Stimulated activated CD4-positive, alpha-beta T cell treated with anti-CD3 and anti-CD28 coated beads, Interleukin-2, amount 100 ng/mL, for 48 hours (primary cell): ENCODE measurements around the gene CARHSP1.

Source experiments
- DNase-seq, 2 donors: peaks; one replicate each; pipeline ENCODE4 v3.0.0-alpha.2; 2020

Gene CARHSP1

DNA sequence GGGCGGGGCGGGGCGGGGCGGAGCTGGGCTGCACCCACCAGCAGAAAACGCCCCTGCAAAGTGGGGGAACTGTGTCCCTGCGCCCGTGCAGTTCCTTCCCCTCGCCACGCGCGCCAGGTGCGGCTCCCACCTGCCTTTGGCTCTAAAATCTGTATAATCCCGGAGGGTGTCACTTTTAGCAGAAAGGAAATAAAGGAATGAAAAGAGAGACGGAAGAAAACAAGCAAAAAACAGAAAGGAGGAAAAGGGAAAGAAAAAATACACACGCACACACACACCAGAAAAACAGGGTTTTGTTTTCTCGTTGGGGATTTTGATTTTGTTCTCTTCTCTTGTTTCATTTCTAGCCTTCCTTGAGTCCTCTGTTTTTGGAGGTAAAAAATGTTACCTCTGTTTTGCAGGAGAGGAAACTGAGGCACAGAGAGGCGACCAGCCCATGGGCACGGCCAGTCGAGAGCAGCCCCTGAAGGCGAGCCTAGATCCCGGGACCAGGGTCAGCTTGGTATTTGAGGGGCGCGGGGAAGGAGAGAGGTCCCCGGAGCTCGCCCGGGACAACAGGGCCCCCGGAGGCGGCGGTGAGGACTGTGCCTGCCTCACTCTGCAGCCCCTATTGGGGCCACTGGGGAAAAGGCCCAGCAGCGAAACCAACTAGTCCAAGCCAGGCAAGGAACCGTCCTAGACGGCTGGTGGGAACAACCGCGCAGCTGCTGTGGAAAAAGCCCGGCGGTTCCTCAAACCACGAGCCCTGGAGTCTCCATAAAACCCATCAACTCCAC is 594 bp upstream of the CARHSP1 start:
- DNase-seq = no peak

DNA sequence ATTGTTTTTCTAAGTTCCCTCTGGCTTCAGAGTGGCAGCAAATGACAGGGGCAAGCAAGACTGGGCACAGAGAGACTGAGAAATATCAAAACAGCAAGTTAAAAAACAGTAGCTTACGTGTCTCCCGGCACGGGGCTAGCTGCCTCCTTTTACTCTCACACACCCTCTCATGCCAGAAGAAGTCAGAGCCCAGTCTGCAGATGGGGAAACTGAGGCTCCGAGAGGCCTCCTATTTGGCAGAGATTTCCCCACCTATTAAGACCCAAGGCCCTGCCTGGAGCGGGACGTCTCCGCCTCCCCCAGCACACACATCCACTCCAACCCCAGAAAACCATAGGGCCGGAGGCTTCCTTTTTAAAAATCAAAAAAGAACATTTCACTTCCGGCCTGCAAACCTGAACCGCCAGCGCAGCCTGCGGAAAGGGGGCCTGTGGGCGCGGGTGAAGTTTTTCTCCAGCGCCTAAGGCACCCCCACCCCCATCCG is 832 bp downstream of the CARHSP1 start:
- DNase-seq = no peak

DNA sequence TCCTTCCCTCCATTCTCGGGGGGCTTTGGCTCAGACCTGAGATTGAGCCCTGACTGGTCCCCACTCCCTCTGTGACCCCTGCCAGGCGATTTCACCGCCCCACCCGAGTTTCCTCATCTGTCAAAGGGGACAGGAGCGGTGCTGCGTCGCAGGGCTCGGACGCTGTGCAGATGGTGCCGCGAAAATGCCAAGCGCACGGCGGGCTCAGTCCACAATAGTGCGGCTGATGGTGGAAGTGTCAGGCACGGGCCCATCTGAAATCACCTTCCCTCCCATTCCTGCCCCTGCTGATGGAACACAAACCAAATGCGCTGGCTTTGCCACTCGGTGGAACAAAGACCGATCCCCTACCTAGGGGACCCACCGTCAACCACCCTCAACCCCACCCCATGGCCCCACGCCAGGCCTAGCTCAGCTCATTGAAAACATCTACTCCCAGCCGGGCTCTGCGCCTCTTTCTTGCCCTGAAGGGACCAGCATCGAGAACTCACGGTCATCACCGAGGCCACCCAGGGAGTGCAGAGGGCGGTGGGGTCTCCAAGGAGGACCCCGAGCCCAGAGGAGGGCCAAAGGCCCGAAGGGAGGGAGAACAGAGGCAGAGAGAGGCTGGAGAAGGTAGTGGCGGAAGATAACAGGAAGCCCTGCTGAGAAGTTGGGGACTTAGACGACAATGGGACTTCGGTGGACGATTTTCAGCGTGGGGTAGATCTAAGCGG is 1.4 kb downstream of the CARHSP1 start:
- no peak for DNase-seq

DNA sequence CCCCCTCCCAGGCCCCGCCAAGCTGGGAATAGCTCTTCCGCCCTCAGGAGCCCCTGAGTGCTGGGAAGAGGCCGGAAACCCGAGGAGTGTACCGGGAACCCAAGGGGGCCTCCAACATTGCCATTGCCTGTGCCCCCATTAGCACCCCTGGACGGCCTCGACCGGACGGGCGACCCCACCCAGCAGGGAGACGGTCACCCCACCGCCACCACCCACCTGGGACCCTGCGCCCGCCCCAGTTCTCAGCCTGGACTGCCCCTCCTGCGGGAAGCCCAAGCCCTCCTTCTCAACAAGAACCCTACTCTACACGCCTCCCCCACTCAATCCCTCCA is 2.0 kb downstream of the CARHSP1 start:
- no peak for DNase-seq

DNA sequence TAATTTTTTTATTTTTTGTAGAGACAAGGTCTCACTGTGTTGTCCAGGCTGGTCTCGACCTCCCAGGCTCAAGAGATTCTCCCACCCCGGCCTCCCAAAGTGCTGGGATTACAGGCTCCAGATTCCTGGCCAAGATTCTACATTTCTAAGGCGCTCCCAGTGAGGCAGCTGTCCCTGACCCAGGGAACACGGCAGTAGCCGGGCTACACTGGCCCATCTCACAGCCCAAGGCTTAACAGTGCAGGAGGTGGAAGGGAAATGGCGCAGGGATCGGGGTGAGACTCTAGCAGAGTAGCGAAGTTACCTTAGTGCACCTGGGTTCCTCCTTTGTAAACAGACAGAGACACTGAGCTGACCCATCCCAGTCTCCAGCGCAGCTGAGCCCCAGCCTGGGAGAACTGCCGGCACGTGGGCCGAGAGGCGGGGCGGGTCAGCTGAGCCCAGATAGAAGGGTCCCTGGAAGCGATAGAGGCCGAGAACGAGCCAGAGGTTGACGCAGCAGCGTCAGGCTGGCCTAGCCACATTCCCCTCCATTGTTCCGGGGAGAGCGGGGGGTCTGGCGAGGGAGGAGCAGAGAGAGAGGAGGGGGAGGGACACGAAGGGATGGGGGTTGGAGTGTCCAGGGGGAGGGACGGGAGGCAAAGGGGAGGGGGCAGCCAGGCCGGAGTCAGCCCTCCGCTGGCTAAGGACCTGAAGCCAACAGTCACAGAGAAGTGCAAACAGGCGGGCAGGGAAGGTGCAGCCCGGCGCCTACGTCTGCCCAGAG is 2.5 kb downstream of the CARHSP1 start:
- no peak for DNase-seq

DNA sequence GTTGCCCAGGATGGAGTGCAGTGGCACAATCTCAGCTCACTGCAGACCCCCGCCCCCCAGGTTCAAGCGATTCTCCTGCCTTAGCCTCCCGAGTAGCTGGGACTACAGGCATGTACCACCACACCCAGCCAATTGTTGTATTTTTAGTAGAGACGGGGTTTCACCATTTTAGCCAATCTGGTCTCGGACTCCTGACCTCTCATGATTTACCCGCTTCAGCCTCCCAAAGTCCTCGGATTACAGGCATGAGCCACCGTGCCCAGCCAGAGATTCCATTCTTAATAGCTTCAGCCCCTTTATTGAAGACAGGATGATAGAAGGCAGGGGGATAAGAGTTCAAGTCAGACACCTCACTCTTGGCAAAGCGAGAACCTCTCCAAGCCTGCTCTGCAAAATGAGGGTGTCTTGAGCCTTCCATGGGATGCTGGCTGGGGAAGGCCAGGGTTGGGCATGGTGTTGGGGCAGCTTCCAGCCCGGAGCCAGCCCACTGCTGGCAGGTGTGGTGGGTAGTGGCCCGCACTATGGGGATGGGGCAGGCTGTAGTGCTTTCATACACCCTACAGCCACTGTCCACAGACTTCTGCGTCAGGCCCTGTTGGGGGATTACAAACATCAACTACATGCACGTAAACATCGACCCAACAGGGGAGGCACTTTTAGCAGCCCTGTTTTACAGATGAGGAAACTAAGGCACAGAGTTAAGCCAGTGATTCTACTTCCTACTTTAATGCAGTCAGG is 3.5 kb downstream of the CARHSP1 start:
- DNase-seq = no peak

DNA sequence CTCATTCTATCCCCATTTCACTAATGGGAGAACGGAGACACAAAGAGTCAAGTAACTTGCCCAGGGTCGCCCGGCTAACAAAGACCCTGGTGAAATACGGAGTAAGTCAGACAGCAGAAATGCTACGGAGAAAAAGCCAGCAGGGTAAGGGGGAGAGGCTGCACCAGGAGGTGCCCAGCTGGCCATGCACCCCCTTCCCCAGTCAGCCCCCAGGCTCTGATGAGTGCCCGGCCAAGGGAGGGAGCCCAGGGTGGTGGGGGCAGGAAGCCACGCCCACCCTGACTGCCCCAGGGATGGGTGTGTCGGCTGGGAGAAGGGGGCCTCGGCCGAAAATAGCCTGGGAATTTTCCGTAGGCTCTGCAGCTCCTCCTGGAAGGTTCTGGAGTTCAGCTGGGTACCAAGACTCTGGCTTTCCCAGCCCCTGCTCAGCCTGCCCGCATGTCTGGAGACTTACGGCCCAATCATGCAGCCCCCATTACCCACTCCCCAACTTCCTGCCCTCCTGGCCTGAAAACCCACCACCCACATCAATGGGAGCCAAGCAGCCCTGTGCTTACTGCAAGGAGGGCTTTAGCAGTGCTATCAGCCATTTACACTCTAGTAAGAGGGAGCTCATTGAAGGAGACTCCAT is 4.2 kb downstream of the CARHSP1 start:
- DNase-seq = no peak

DNA sequence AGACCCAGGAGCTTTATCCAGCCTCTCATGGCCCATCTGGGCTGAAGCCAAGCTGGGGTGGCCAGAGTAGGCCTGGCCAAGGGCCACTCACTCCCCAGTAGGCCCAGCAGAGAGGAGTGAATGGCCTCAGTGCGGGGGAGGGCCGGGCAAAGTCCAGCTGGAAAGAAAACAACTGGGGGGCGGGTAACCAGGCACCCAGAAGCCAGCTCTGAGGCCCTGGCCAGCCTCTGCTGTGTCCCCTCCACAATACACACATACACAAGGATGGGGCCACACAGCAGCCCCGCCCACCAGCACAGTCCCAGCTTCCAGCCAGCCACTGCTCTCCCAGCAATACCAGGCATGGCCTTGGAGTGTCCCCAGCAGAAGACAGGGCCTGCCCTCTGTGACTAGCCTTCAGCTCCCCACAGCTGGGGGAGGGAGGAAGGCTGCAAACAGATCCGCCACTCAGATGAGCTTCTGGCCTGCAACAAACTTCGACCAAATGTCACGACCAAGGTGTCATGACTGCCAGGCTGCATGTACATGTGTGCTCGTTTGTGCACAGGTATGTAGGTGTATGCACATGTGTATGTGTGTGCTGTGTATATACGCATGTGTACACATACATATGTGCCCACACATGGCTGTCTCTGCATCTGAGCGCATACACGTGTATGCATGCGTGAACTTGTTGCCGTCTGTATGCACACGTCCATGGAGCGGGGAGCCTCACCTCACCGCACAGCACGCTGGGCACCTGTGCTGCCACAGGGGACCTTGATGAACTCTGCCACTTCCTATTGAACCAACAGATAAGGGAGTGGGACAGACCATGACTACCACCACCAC is 5.0 kb downstream of the CARHSP1 start:
- DNase-seq = no peak

DNA sequence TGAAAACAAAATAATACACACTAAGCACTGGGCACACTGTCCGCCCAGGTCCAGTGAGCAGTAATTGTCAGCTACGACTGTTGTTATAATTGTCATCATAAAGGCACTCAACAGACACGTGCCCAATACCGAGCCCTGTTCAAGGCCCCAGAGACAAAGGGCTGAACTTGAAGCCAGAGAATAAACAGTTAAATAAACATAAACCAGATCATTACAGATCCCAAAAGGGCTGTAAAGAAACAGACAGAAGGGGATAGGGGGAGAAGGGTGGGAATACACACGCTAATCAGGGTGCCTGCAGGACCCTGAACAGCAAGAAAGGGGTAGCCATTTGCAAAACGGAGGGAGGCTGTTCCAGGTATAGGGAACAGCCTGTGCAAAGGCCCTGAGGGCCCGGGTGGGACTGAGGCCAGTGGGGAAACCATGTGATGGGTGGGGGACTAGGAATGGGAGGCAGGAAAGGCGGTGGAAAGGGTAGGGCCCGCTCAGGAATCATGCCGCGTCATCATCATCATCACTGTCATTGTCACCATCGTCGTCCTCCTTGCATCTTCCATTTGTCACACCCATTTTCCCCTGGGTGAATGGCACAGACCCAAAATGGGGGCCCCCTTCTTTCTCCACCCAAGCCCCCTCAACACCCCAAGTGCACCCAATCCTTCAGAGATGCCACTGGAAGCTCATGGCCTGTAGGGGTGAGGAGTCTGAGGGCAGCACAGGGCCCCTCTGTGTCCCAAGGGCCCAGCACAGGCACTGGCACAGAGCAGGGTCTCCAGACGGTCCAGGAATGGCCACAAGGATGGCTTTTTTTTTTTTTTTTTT is 6.3 kb downstream of the CARHSP1 start:
- no peak for DNase-seq

DNA sequence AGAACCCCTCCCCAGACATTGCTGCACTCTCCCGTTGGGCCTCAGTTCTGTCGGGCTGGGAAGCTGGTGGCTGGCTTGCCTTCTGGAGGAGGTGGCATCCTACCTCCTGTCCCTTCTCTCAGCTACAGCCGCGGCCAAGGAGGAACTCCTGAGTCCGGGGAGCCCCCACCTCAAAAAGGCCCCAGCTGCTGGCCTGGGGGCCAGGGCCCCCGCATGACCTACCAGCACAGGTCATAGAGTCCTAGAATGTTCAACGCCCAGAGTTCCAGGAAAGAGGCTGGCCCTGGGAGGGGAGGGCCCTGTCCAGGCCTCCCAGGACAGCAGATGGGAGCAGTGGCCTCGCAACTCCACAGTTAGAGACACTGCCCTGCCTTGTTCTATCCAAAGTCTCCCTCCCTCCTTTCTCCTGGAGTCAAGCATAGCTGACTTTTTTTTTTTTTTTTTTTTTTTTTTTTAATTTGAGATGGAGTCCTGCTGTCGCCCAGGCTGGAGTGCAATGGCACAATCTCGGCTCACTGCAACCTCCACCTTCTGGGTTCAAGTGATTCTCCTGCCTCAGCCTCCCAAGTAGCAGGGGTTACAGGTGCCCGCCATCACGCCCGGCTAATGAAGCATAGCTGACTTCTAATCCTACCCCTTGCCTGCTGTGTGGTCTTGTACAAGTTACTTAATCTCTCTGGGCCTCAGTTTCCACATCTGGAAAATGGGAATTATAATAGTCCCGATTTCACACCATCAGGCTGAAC is 7.1 kb downstream of the CARHSP1 start:
- DNase-seq = no peak

DNA sequence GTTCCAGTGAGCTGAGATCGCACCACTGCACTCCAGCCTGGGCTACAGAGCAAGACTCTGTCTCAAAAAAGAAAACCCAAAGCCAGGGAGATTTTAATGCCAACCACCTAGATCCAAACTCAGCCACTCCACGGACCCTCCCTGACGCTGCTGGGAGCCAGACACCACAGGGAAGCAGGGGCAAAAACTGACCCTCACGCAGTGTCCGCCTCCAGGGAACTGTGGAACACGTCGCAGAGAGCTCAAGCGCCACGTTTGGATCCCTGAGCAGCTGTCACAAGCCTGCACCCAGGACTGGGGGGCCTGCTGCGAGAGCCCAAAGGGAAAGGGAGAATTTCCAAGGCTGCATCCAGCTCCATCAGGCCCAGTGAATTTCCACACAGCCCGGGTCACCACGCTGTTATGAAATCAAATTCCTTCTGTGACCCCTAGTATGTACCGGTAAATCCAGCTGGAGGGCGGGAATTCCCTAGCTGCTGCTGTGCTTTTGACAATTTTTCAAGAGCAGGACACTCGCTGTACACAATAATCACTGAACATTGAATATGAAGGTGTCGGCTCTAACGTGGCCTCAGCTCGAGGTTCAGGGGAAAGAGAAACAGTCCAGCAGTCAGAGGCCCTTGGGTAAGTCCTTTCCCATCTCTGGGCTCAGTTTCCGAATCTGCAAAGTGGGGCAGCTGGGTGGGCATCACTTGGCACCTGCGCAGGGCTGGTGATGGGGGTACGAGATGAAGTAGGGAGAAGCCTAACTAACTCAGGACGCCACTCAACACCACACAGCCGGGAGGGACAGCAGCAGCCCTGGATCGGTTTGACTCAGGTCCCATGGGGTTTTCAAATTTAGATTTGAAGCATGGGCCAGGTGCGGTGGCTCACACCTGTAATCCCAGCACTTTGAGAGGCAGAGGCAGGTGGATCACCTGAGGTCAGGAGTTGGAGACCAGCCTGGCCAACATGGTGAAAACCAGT is 8.6 kb downstream of the CARHSP1 start:
- DNase-seq = no peak

DNA sequence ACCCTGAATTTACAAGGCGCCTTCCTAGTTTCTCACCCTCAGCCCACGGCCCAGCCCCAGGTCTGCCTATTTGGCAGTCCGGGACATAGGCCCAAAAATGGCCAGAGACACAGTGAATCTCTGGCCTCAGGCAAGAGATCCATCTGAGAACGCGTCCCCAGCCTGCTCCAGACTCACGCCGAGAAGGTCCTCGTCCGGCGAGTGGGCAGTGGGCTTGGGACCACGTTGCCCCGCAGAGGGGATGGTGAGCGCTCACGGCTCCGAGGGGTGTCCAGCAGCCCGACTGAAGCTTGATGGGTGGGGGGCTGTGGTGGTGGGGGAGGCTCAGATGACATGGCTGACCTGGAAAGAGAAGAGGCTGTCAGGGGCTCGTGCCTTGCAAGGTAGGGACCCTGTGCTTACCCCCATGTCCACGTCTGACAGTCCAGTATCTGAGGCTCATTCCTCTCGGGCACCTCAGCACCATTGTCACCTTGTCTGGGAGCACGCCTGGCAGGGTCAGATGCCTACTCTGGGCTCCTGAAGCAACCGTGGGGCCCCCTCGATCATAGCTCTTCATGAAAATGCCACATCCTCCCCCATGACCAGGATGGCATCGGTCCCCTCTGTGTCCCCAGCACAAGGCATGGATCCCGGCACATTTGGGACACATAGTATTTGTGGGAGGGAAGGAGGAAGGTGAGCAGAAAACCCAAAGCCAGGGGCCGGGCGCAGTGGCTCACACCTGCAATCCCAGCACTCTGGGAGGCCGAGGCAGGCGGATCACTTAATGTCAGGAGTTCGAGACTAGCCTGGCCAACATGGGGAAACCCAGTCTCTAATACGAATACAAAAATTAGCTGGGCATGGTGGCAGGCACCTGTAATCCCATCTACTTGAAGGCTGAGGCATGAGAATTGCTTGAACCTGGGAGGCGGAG is 9.6 kb downstream of the CARHSP1 start:
- no peak for DNase-seq

DNA sequence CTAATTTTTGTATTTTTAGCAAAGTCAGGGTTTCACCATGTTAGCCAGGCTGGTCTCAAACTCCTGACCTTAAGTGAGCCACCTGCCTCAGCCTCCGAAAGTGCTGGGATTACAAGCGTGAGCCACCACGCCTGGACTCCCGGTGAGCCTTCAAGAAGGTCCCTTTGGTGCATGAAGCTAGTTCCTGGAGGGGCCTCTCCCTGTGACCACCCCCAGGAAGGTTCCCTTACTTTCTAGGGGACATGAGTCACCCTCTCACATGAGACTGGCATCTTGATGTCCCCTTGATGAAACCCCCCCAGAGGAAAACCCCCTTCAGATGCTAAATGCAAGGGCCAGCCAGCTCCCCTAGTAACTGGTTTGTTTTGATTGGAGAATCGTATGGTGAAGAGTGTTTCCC is 12.8 kb downstream of the CARHSP1 start:
- DNase-seq = no peak

DNA sequence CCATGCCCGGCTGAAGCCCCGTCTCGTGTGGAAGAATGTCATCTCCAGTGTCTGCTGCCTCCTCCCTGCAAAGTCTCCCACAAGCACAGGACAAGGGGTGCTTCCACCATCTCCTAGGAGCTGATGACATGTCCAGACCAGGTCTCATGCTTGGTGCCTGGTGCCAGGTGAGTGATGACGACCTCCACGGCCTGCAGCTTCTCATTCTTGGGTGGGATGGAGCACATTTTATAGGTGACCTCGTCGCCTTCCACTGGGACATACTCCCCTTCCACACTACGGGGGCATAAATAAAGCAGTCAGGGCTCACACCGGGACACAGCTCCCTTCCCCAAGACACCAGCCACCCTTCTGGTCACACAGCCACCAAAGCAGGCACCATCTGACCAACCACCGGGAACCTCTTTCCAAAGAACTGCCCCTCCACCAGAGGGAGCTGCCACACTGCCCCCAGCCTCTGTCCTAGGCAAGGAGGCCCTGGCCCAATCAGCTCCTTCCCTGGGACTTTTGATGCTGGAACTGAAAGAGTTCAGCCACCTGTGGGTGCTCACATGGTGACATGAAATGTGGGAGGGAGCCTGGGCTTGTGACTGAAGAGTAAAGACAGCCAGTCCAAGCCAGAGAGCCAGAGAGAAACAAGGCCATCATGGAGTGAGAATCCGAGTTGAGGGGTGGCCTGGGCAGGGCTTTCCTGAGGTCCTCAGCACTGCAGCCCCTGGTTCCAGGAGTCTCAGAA is 13.6 kb downstream of the CARHSP1 start:
- no peak for DNase-seq

DNA sequence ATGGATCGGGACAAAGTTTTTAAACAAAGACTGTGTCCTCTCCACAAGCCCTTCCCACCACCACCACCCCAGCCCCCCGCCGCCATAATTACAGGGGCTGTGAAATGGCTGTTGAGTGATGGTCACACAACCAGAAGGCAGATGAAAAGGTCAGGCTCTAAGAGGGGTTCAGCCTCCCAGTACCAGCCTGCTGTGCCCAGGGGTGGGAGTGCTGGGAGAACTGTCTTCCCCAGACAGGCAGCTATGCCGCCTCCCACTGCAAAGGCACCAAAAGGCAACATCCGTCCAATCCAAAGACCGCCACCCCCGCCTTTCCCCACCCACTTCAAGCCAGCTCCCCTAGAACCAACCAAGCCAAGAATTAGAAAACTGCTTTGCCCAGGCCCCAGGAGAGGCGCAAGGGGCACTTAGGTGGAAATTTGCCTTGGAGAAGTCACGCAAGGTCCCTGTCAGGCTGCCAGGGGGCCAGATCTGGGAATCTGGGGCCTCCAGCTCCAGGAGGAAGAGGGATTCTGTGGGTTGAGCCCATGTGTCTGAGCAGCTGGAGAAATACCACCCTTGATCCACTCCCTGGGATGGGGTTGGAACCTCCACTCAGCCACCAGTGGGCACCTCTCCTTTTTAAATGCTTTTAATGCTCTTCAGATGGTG is 14.4 kb downstream of the CARHSP1 start:
- no peak for DNase-seq

DNA sequence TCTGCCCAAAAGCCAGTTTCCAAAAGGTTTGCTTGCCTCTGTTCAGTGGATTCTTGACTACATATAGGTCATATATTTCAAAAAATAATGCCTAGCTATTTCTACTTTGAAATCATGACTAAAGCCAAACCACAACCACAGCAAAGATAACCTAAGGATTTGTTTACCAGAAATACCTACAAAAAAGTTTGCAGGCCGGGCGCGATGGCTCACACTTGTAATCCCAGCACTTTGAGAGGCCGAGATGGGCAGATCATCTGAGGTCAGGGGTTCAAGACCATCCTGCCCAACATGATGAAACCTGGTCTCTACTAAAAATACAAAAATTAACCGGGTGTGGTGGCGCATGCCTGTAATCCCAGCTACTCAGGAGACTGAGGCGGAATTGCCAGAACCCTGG is 15.2 kb downstream of the CARHSP1 start:
- DNase-seq = no peak
